Gastrocnemius medialis (tissue), 4 donors: ENCODE measurements around the gene FOXD4L1.
"Not testable (repeated sequence)": the region's sequence is repeated elsewhere in the genome, so short reads cannot be mapped to it uniquely, and the experiment has no call there.

ENCODE experiments used
- CTCF ChIP-seq, 5 experiments: fragments of 450-650 bp in 3 of 5; fragments of 200-600 bp in 2 of 5; sonication (generic) in 2 of 5; IDR thresholded peaks in 4 of 5; conservative IDR thresholded peaks in 1 of 5; 1 replicate in 4 of 5; 2 replicates in 1 of 5; pipeline ENCODE4 v1.5.1; 2016 to 2019; ENCODE audit warnings: antibody characterized with exemption in 5 of 5, mild to moderate bottlenecking in 3 of 5, moderate library complexity in 3 of 5
- POLR2A ChIP-seq, 2 donors: fragments of 450-650 bp; IDR thresholded peaks; one replicate each; pipeline ENCODE4 v1.6.1; 2017; ENCODE audit warnings: antibody characterized with exemption in 2 of 2, mild to moderate bottlenecking in 2 of 2, moderate library complexity in 2 of 2

GRCh38 chr2:113507394-113508140 is 9.1 kb downstream of the FOXD4L1 start:
- TF ChIP-seq CTCF (IDR thresholded peaks at IDR 0.05 in 4 of 5, conservative IDR thresholded peaks at IDR 0.05 in 1 of 5); POLR2A (IDR thresholded peaks at IDR 0.05): not testable (repeated sequence)
